ENCODE results near the gene NRTN. TPM values are rescaled to one million over a fixed set of nuclear protein-coding genes. Genes with fewer than 3 reads are reported as not detected.

Gene NRTN
- total and polyA plus RNA-seq, 10 donors: 0.29 to 2.3 (median 0.32) TPM; not detected in 5

DNA sequence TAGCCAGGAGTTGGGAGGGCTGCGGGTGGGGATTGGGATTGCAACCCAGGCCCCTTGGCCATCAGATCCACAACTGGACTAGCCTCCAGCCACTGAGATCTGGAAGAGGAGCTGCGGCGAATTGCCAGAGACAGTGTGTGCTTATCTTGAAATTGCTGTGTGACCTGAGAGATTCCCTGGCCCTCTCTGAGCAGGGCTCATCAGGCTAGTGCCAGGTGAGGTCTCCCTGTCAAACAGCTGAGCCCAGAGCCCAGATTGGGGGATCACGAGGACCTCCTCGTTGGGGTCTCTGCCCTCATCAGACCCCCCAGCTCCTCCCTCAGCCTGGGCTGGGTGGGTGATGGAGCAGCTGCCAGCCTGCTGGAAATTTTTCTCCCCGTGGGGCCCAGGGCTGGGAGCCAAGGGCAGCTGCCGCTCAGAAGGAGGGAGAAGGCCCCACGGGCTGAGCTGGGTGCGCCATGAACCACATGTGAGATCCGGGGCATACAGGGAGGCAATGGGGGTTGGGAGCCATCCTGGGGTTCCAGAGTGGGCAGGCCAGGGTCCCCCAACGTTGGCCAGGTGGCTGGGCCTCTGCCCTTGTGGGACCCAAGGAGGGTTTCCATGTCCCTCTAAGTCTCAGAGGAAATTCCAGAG lies 58.3 kb downstream of the NRTN start:
- no peaks in the 10 kb centered on the region for H3K36me3 ChIP-seq

DNA sequence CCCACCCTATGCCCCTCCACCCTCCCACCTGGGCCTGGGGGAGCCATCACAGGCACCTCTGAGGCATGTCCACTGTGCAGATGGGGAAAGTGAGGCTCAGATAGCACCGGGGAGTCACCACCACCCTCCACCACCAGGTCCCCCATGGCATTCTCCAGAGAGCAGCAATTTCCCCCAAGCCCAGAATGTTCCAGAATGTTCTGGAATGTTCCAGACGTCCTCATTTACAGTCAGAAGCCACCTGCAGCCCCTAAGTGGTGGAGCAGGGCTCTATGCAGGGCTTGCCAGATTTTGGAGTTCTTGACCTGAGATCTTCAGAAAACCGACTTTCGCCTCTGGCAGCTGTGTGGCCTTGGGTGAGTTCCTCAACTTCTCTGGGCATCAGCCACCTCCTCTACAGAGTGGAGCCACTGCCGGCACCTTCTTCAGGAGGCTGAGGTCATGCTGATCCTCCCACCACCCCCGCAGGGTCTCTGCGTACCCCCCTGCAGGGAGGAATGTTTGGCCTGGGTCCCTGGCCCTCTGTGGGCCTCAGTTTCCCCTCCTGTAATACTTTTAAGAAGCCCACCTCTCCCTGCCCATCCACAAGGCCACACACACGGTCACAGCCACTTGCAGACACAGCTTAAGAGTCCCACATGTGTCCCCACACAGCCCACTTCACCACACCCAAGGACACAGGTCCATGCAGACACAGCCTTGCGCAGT lies 59.3 kb downstream of the NRTN start:
- H3K4me3 ChIP-seq: no peak overlapping the region
- intact Hi-C loops (cut with DNase I; ENCODE audit: low total_unique reads): no loop called here
- no peaks in the 10 kb centered on the region for H3K9me3 ChIP-seq
- H3K4me1 ChIP-seq: no peaks in the 10 kb centered on the region
- TF ChIP-seq POLR2AphosphoS5 (IDR thresholded peaks at IDR 0.05): no peak
- TF ChIP-seq, protein P1, sequence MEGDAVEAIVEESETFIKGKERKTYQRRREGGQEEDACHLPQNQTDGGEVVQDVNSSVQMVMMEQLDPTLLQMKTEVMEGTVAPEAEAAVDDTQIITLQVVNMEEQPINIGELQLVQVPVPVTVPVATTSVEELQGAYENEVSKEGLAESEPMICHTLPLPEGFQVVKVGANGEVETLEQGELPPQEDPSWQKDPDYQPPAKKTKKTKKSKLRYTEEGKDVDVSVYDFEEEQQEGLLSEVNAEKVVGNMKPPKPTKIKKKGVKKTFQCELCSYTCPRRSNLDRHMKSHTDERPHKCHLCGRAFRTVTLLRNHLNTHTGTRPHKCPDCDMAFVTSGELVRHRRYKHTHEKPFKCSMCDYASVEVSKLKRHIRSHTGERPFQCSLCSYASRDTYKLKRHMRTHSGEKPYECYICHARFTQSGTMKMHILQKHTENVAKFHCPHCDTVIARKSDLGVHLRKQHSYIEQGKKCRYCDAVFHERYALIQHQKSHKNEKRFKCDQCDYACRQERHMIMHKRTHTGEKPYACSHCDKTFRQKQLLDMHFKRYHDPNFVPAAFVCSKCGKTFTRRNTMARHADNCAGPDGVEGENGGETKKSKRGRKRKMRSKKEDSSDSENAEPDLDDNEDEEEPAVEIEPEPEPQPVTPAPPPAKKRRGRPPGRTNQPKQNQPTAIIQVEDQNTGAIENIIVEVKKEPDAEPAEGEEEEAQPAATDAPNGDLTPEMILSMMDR (IDR thresholded peaks at IDR 0.05 in 8 of 11, conservative IDR thresholded peaks at IDR 0.05 in 3 of 11): no peak
- WGBS, 5 donors: 76 to 86% (median 84%) methylated on average over 8 to 9 of the region's 9 CpGs
- no peak for DNase-seq
- H3K36me3 ChIP-seq: no peaks in the 10 kb centered on the region
- no peak overlapping the region for H3K27ac ChIP-seq
- H3K27me3 ChIP-seq (replicated peaks in 1 of 7): peaks cover 0 to 28% (median 0%) of the 10 kb centered on the region in 7 donors

More for the DNA sequence above, 58.3 kb downstream of the NRTN start:
- Histone ChIP-seq H3K4me1 (no peaks in the 10 kb centered on the region), H3K9me3 (no peaks in the 10 kb centered on the region), H3K27ac (no peak overlapping the region), H3K4me3 (no peak overlapping the region), H3K27me3 (replicated peaks in 1 of 7) (peaks cover 0 to 28% (median 0%) of the 10 kb centered on the region in 7 donors)
- WGBS, 5 donors: 72 to 85% (median 77%) methylated on average over 8 to 11 of the region's 11 CpGs
- DNase-seq: no peak
- intact Hi-C loops (cut with DNase I; ENCODE audit: low total_unique reads): no loop called here
- TF ChIP-seq, protein P1 (IDR thresholded peaks at IDR 0.05 in 8 of 11, conservative IDR thresholded peaks at IDR 0.05 in 3 of 11): no peak
- TF ChIP-seq POLR2AphosphoS5 (IDR thresholded peaks at IDR 0.05) (no peak), POLR2A (IDR thresholded peaks at IDR 0.05) (no peak)

DNA sequence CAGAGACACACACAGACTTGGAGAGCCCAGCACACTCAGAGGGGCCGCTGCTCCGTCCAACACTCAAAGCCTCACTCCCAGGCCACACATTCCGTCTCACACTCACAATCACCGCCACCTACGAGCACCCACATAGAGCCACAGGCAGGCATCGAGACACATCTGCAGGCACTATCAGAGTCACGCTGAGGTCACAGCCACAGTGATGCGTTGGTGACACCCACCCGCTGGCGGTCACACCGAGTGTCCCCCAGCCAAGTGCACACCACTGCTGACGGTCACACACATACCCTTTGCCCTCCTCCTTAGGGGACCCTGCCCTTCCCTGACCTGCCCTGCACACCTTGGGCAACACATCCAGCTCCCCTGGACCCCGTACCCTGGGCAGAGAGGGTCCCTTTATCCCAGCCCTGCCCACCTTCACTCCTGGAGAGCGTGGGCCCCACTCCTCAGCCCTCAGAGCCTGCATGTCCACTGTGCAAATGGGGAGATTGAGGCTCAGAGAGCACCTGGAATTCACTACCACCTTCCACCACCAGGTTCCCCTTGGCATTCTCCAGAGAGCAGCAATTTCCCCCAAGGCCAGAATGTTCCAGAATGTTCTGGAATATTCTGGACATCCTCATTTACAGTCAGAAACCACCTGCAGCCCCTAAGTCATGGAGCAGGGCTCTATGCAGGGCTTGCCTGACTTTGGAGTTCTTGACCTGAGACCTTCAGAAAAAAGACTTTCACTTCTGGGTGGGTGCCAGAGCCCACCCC lies 60.0 kb downstream of the NRTN start:
- WGBS, 5 donors: 80 to 87% (median 84%) methylated on average over 9 to 14 of the region's 14 CpGs
- H3K9me3 ChIP-seq: no peaks in the 10 kb centered on the region
- DNase-seq: no peak
- H3K27ac ChIP-seq: no peak overlapping the region
- no peak overlapping the region for H3K4me3 ChIP-seq
- H3K36me3 ChIP-seq: no peaks in the 10 kb centered on the region
- H3K4me1 ChIP-seq: no peaks in the 10 kb centered on the region
- TF ChIP-seq, protein P1 (IDR thresholded peaks at IDR 0.05 in 8 of 11, conservative IDR thresholded peaks at IDR 0.05 in 3 of 11): no peak
- TF ChIP-seq POLR2AphosphoS5 (IDR thresholded peaks at IDR 0.05): no peak
- no peak for TF ChIP-seq POLR2A (IDR thresholded peaks at IDR 0.05)
- peaks cover 0 to 28% (median 0%) of the 10 kb centered on the region in 7 donors for H3K27me3 ChIP-seq (replicated peaks in 1 of 7)
- intact Hi-C loops (cut with DNase I; ENCODE audit: low total_unique reads): no loop called here

DNA sequence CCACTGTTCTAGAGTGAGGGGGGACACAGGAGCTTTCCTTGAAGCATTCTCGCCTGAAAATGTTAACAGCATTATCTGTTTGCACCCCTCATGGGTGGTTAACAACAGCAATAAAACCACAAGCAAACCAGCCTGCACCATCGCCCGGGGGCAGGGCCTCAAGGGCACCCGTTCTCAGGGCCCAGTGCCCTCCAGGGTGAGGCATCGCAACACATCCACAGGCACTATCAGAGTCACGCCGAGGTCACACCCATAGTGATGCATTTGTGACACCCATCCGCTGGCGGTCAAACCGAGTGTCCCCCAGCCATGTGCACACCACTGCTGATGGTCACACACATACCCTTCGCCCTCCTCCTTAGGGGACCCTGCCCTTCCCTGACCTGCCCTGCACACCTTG lies 60.9 kb downstream of the NRTN start:
- 74 to 87% (median 79%) methylated on average over 9 to 11 of the region's 11 CpGs for WGBS, 5 donors
- Histone ChIP-seq H3K4me1 (no peaks in the 10 kb centered on the region), H3K27me3 (replicated peaks in 1 of 7) (peaks cover 0 to 28% (median 0%) of the 10 kb centered on the region in 7 donors), H3K27ac (no peak overlapping the region), H3K36me3 (no peaks in the 10 kb centered on the region), H3K9me3 (no peaks in the 10 kb centered on the region), H3K4me3 (no peak overlapping the region)
- TF ChIP-seq, protein P1 (IDR thresholded peaks at IDR 0.05 in 8 of 11, conservative IDR thresholded peaks at IDR 0.05 in 3 of 11): no peak
- intact Hi-C loops (cut with DNase I; ENCODE audit: low total_unique reads): no loop called here
- no peak for DNase-seq

All from spleen (tissue), 11 donors.